Epithelial cell of prostate (primary cell): ENCODE measurements around the gene NOCT.
"Not testable (repeated sequence)": the region's sequence is repeated elsewhere in the genome, so short reads cannot be mapped to it uniquely, and the experiment has no call there.

ENCODE experiments used
- DNase-seq: peaks from one replicate; pipeline ENCODE4 v3.0.0-alpha.2; 2011; ENCODE audit warnings: low read depth, low spot score
- H3K27ac ChIP-seq: fragments of 450-650 bp; 2 replicates; pipeline ENCODE4 v1.5.1; 2017; ENCODE audit warnings: mild to moderate bottlenecking

The NOCT gene

GRCh38 chr4:139038874-139039443, 23.4 kb downstream of the NOCT start:
- DNase-seq: no peak
- H3K27ac ChIP-seq: no peak overlapping the region

GRCh38 chr4:139042981-139043460, 27.4 kb downstream of the NOCT start:
- no peak for DNase-seq
- no peak overlapping the region for H3K27ac ChIP-seq

GRCh38 chr4:139044291-139044690, 28.7 kb downstream of the NOCT start:
- no peak overlapping the region for H3K27ac ChIP-seq
- no peak for DNase-seq

- no peak for DNase-seq
- no peak overlapping the region for H3K27ac ChIP-seq
These were observed 32.4 kb downstream of the NOCT start for GRCh38 chr4:139048026-139048425.

GRCh38 chr4:139050446-139050845, 34.9 kb downstream of the NOCT start:
- H3K27ac ChIP-seq: no peak overlapping the region

GRCh38 chr4:139053909-139054308, 38.3 kb downstream of the NOCT start:
- no peak overlapping the region for H3K27ac ChIP-seq
- no peak for DNase-seq

More at GRCh38 chr4:139050446-139050845, 34.9 kb downstream of the NOCT start:
- DNase-seq: no peak

- H3K27ac ChIP-seq: peak overlapping the region; percentile 9
- DNase-seq: no peak
These were observed 39.4 kb downstream of the NOCT start for GRCh38 chr4:139054791-139055505.

- not testable (repeated sequence) for H3K27ac ChIP-seq, DNase-seq
These were observed 43.4 kb downstream of the NOCT start for GRCh38 chr4:139059026-139059425.

- H3K27ac ChIP-seq: no peak overlapping the region
- DNase-seq: no peak
These were observed 45.0 kb downstream of the NOCT start for GRCh38 chr4:139060591-139060990.

GRCh38 chr4:139076016-139076744, 60.6 kb downstream of the NOCT start:
- no peak for DNase-seq

GRCh38 chr4:139077567-139078355, 62.2 kb downstream of the NOCT start:
- H3K27ac ChIP-seq: no peak overlapping the region
- DNase-seq: no peak

More at GRCh38 chr4:139076016-139076744, 60.6 kb downstream of the NOCT start:
- H3K27ac ChIP-seq: no peak overlapping the region

- no peak for DNase-seq
- H3K27ac ChIP-seq: no peak overlapping the region
These were observed 63.3 kb downstream of the NOCT start for GRCh38 chr4:139078926-139079325.

GRCh38 chr4:139082750-139083606, 67.4 kb downstream of the NOCT start:
- H3K27ac ChIP-seq: peak overlapping the region; percentile 88
- peak; percentile 79 for DNase-seq

- no peak for DNase-seq
These were observed 68.0 kb downstream of the NOCT start for GRCh38 chr4:139083607-139083955.

GRCh38 chr4:139083956-139084803, 68.6 kb downstream of the NOCT start:
- peak; percentile 52 for DNase-seq
- H3K27ac ChIP-seq: peak overlapping the region; percentile 88

More at GRCh38 chr4:139083607-139083955, 68.0 kb downstream of the NOCT start:
- H3K27ac ChIP-seq: peak overlapping the region; percentile 88

- DNase-seq: no peak
- peak overlapping the region; percentile 88 for H3K27ac ChIP-seq
These were observed 69.2 kb downstream of the NOCT start for GRCh38 chr4:139084804-139085093.

- peak overlapping the region; percentile 88 for H3K27ac ChIP-seq
- no peak for DNase-seq
These were observed 69.6 kb downstream of the NOCT start for GRCh38 chr4:139085141-139085540.

GRCh38 chr4:139092271-139092670, 76.7 kb downstream of the NOCT start:
- H3K27ac ChIP-seq: no peak overlapping the region
- DNase-seq: no peak
